ENCODE measurements around the gene KCNK18. TPM values are rescaled to one million over a fixed set of nuclear protein-coding genes. Genes with fewer than 3 reads are reported as not detected.

The KCNK18 gene
- total and polyA plus RNA-seq, 2 of the 8 experiments (the other 6 are each of a cell fraction or from before 2014, with no cell fraction given) = not detected

DNA sequence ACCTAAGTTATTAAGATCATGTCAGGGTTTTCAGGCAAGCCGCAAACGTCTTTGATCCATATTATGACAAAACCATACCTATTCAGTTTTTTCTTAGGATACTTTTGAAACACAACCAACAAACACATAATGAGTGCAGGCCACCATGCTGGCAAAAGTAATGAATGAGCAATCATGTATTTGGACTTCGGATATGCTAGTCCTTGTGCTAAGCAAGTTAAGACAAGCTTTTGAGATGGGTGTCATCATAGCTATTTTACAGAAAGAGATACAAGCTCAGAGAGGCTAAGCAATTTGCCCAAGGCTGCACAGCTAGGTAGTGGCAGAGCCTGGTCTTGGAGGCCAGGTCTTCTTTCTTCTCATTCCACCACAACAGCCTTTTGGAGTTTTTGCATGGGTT is 12.5 kb upstream of the KCNK18 start:
- Histone ChIP-seq H2BK15ac (ENCODE audit: low read length) (no peak overlapping the region), H4K8ac (ENCODE audit: extremely low read depth, insufficient read depth, low read length) (no peak overlapping the region), H2AFZ (ENCODE audit: low read length) (no peak overlapping the region), H2BK20ac (ENCODE audit: low read length) (no peak overlapping the region), H3K79me1 (ENCODE audit: low read depth, low read length) (no peaks in the 10 kb centered on the region), H3K23ac (ENCODE audit: insufficient read length) (no peak overlapping the region), H4K20me1 (replicated peaks in 1 of 2; ENCODE audit: control insufficient read depth in 1 of 2, insufficient read depth in 2 of 2, low read length in 2 of 2) (no peaks in the 10 kb centered on the region), H3K36me3 (ENCODE audit: control insufficient read depth in 2 of 4, insufficient read depth in 4 of 4, low read length in 3 of 4) (no peaks in the 10 kb centered on the region), H3K14ac (ENCODE audit: insufficient read length) (no peak overlapping the region), H4K5ac (ENCODE audit: insufficient read length, low read depth, low read length) (no peak overlapping the region), H3K56ac (replicated peaks; ENCODE audit: insufficient read length, low read depth, low read length) (no peak overlapping the region), H2BK120ac (replicated peaks; ENCODE audit: low read depth, low read length) (no peak overlapping the region), H2BK5ac (ENCODE audit: low read depth, low read length) (no peak overlapping the region), H2BK12ac (ENCODE audit: low read depth, low read length) (no peak overlapping the region), H3K9ac (replicated peaks in 1 of 4; ENCODE audit: extremely low read depth in 1 of 4, low read depth in 3 of 4, low read length in 3 of 4) (no peak overlapping the region), H3K9me3 (ENCODE audit: insufficient read depth in 2 of 2, low read depth in 1 of 2, low read length in 1 of 2) (no peaks in the 10 kb centered on the region), H3K4me2 (ENCODE audit: insufficient read depth in 1 of 2, low read depth in 2 of 2, low read length in 2 of 2) (no peak overlapping the region), H4K91ac (replicated peaks; ENCODE audit: insufficient read length, low read length) (no peak overlapping the region), H3K18ac (ENCODE audit: extremely low read depth, low read length) (no peak overlapping the region), H3K4ac (replicated peaks; ENCODE audit: insufficient read length, low read depth, low read length) (no peak overlapping the region), H3K4me1 (replicated peaks in 1 of 4; ENCODE audit: control insufficient read depth in 3 of 4, insufficient read depth in 4 of 4, low read length in 3 of 4) (no peaks in the 10 kb centered on the region), H2AK5ac (ENCODE audit: low read depth, low read length) (no peak overlapping the region), H3K27me3 (replicated peaks in 1 of 4; ENCODE audit: control insufficient read depth in 3 of 4, extremely low read depth in 1 of 4, insufficient read depth in 3 of 4, low read length in 3 of 4) (no peaks in the 10 kb centered on the region; a peak in 1 of 7 replicates), H3K4me3 (ENCODE audit: extremely low read depth in 1 of 4, insufficient read depth in 2 of 4, low read depth in 3 of 4, low read length in 4 of 4) (no peak overlapping the region), H3K27ac (ENCODE audit: low read depth, low read length) (no peak overlapping the region), H3K23me2 (ENCODE audit: low read depth, low read length) (no peaks in the 10 kb centered on the region), H3K79me2 (ENCODE audit: control insufficient read depth in 1 of 2, insufficient read depth in 2 of 2, low read length in 2 of 2) (no peaks in the 10 kb centered on the region)
- POLR2A ChIA-PET (ENCODE audit: partially characterized antibody) = no interaction called here
- whole genome bisulfite sequencing, 2 experiments (ENCODE audit: extremely low coverage in 1 of 2, insufficient coverage in 1 of 2, insufficient read length in 1 of 2, insufficient replicate concordance in 2 of 2, low coverage in 1 of 2, low lambda C conversion rate in 2 of 2, missing lambda C conversion rate in 1 of 2) = 59% methylated on average over 3 of the region's 3 CpGs; no CpG with 5 or more reads in 1 of the 2 experiments
- no peak for FAIRE-seq
- CTCF ChIA-PET (ENCODE audit: partially characterized antibody) = interaction anchor here (0.7 to 5.7 kb wide), 6 partner anchors 9 to 558 kb away, joined by 3 to 38 read pairs (median 3); partner anchors contain the start of gene KCNK18
- DNase-seq (ENCODE audit: low read depth in 1 of 2, low spot score in 2 of 2) = no peak
- TF ChIP-seq CTBP2 (IDR thresholded peaks at IDR 0.05; ENCODE audit: borderline replicate concordance, insufficient read depth, insufficient read length, low read length) = no peak
- TF ChIP-seq, protein P1, sequence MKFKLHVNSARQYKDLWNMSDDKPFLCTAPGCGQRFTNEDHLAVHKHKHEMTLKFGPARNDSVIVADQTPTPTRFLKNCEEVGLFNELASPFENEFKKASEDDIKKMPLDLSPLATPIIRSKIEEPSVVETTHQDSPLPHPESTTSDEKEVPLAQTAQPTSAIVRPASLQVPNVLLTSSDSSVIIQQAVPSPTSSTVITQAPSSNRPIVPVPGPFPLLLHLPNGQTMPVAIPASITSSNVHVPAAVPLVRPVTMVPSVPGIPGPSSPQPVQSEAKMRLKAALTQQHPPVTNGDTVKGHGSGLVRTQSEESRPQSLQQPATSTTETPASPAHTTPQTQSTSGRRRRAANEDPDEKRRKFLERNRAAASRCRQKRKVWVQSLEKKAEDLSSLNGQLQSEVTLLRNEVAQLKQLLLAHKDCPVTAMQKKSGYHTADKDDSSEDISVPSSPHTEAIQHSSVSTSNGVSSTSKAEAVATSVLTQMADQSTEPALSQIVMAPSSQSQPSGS (IDR thresholded peaks at IDR 0.05; ENCODE audit: low read length) = no peak
- TF ChIP-seq SIRT6 (IDR thresholded peaks at IDR 0.05; ENCODE audit: low read length) = no peak
- TF ChIP-seq TAF1 (IDR thresholded peaks at IDR 0.05; ENCODE audit: low read depth, low read length) = no peak
- no peak for TF ChIP-seq HDAC2 (IDR thresholded peaks at IDR 0.05; ENCODE audit: borderline replicate concordance in 1 of 2, low read depth in 2 of 2, low read length in 2 of 2)

Data from H1 (cell line).